HepG2 (cell line): ENCODE data around the gene PSMB9. TPM values are rescaled to one million over a fixed set of nuclear protein-coding genes. Genes with fewer than 3 reads are reported as not detected.

Experiments used
- ATAC-seq: fragments of 200-7000 bp; cut with Tn5 transposase; 3 replicates; pipeline ENCODE4 v1.9.1; 2020; ENCODE audit warnings: mild to moderate bottlenecking, moderate library complexity
- BruUV-seq: library from RNA; stranded (reverse); fragments of 400-500 nt; replicated peaks from 2 replicates; lab custom pipeline; 2021; lab: Mats Ljungman, UMichigan
- CTCF ChIA-PET: fragments of 300-600 bp; formaldehyde crosslinking; extraction: SDS; loops from one replicate; lab custom pipeline; 2021; ENCODE audit warnings: low total read pairs, inconsistent platforms, low intra/inter-chr PET ratio; lab: Yijun Ruan, JAX
- POLR2A ChIA-PET: fragments of 350-600 bp; sonication (Branson Sonifier 250); formaldehyde crosslinking; loops from one replicate; lab custom pipeline; 2020; ENCODE audit warnings: antibody characterized with exemption, inconsistent platforms; lab: Yijun Ruan, JAX
- DNase-seq: peaks from one replicate; pipeline ENCODE4 v3.0.0-alpha.2; 2015; ENCODE audit warnings: low spot score
- FAIRE-seq: peaks from 3 replicates; lab custom pipeline; 2011; peaks lifted over from hg19 to GRCh38; lab: Jason Lieb, UNC
- H2AFZ ChIP-seq: one replicate; pipeline ENCODE4 v1.6.1; 2011; ENCODE audit warnings: low read length, inconsistent platforms
- H3K27ac ChIP-seq: fragments of 300-600 bp; 3 replicates; pipeline ENCODE4 v1.8.0; 2011; ENCODE audit warnings: mixed run types, mild to moderate bottlenecking, mixed read lengths, low read length, inconsistent platforms; ENCODE audit not compliant: insufficient read depth; ENCODE audit errors: extremely low read length
- H3K27me3 ChIP-seq, 2 experiments: fragments of 200-600 bp in 1 of 2; 2 replicates in 1 of 2; 3 replicates in 1 of 2; pipeline versions ENCODE4 v1.6.0 to v1.8.0; 2011; ENCODE audit warnings: low read length in 2 of 2, mild to moderate bottlenecking in 2 of 2, moderate library complexity in 2 of 2, inconsistent platforms in 1 of 2; ENCODE audit not compliant: insufficient read depth in 2 of 2, control insufficient read depth in 1 of 2
- H3K36me3 ChIP-seq, 2 experiments: fragments of 200-600 bp in 1 of 2; replicated peaks in 1 of 2; 2 replicates in 1 of 2; 3 replicates in 1 of 2; pipeline versions ENCODE4 v1.5.1 to v1.8.0; 2011; ENCODE audit warnings: low read length in 2 of 2, inconsistent platforms in 1 of 2; ENCODE audit not compliant: insufficient read depth in 2 of 2, control insufficient read depth in 1 of 2
- H3K4me1 ChIP-seq: 2 replicates; pipeline ENCODE4 v1.5.1; 2012; ENCODE audit warnings: low read length, inconsistent platforms; ENCODE audit not compliant: insufficient read depth
- H3K4me2 ChIP-seq: 2 replicates; pipeline ENCODE4 v1.6.0; 2011; ENCODE audit warnings: low read depth, low read length, inconsistent platforms
- H3K4me3 ChIP-seq, 3 experiments: fragments of 200-600 bp in 1 of 3; sonication (generic), shearing (Covaris generic) in 1 of 3; replicated peaks in 1 of 3; 2 replicates each; pipeline ENCODE4 v1.5.1; 2011 to 2016; ENCODE audit warnings: low read length in 3 of 3, inconsistent platforms in 2 of 3, low read depth in 2 of 3, mild to moderate bottlenecking in 2 of 3, control low read depth in 1 of 3, mixed read lengths in 1 of 3; ENCODE audit not compliant: insufficient read depth in 1 of 3
- H3K79me2 ChIP-seq: one replicate; pipeline ENCODE4 v1.6.1; 2011; ENCODE audit warnings: low read length, inconsistent platforms; ENCODE audit not compliant: insufficient read depth
- H3K9ac ChIP-seq: 2 replicates; pipeline ENCODE4 v1.6.0; 2011; ENCODE audit warnings: mild to moderate bottlenecking, low read depth, low read length, inconsistent platforms; ENCODE audit not compliant: insufficient read depth
- H3K9me3 ChIP-seq: 2 replicates; pipeline ENCODE4 v1.5.1; 2012; ENCODE audit warnings: mild to moderate bottlenecking, low read length
- H4K20me1 ChIP-seq: 2 replicates; pipeline ENCODE4 v1.6.0; 2011; ENCODE audit warnings: inconsistent platforms, mild to moderate bottlenecking, low read length, moderate library complexity; ENCODE audit not compliant: insufficient read depth
- FOSL1 ChIP-seq: sonication (generic); formaldehyde crosslinking; IDR thresholded peaks from 2 replicates; pipeline ENCODE4 v1.9.0; 2021; ENCODE audit warnings: missing genetic modification reagents, borderline replicate concordance
- GABPA ChIP-seq, 2 experiments: IDR thresholded peaks; 2 replicates each; pipeline ENCODE4 v1.6.1; 2011 to 2016; ENCODE audit warnings: low read depth in 2 of 2, low read length in 1 of 2, missing biosample characterization in 1 of 2, missing genetic modification characterization in 1 of 2
- HES4 ChIP-seq: sonication (generic); formaldehyde crosslinking; IDR thresholded peaks from 2 replicates; pipeline ENCODE4 v1.9.0; 2021; ENCODE audit warnings: mild to moderate bottlenecking, missing genetic modification reagents, borderline replicate concordance
- ISX ChIP-seq: sonication (generic); formaldehyde crosslinking; conservative IDR thresholded peaks from 2 replicates; pipeline ENCODE4 v1.5.0; 2020; ENCODE audit warnings: missing genetic modification reagents
- KAT7 ChIP-seq: IDR thresholded peaks from 2 replicates; pipeline ENCODE4 v1.6.1; 2018; ENCODE audit warnings: borderline replicate concordance, missing compliant biosample characterization
- KLF6 ChIP-seq: IDR thresholded peaks from 2 replicates; pipeline ENCODE4 v1.8.0; 2016; ENCODE audit warnings: missing biosample characterization, missing genetic modification reagents
- MEIS2 ChIP-seq: sonication (generic); formaldehyde crosslinking; IDR thresholded peaks from 2 replicates; pipeline ENCODE4 v1.9.0; 2021; ENCODE audit warnings: mild to moderate bottlenecking, missing genetic modification reagents
- PAF1 ChIP-seq: IDR thresholded peaks from 2 replicates; pipeline ENCODE4 v1.6.1; 2016; ENCODE audit warnings: missing genetic modification reagents, missing compliant biosample characterization
- POLR2G ChIP-seq: fragments of 200-400 bp; formaldehyde crosslinking; IDR thresholded peaks from 2 replicates; pipeline ENCODE4 v1.6.1; 2018; ENCODE audit warnings: mild to moderate bottlenecking, low read depth, low read length, moderate library complexity
- SP1 ChIP-seq, 2 experiments: fragments of 450-650 bp in 1 of 2; sonication (generic) in 1 of 2; formaldehyde crosslinking in 1 of 2; IDR thresholded peaks; 2 replicates each; pipeline versions ENCODE4 v1.4.0 to v1.6.1; 2016 to 2020; ENCODE audit warnings: missing genetic modification reagents in 1 of 2
- TGIF2 ChIP-seq: IDR thresholded peaks from 2 replicates; pipeline ENCODE4 v1.6.1; 2016; ENCODE audit warnings: control low read depth, missing compliant biosample characterization
- WIZ ChIP-seq: sonication (generic); formaldehyde crosslinking; IDR thresholded peaks from 2 replicates; pipeline ENCODE4 v1.5.1; 2020; ENCODE audit warnings: mild to moderate bottlenecking, missing genetic modification reagents
- XBP1 ChIP-seq: sonication (generic); formaldehyde crosslinking; IDR thresholded peaks from 2 replicates; pipeline ENCODE4 v1.5.0; 2020; ENCODE audit warnings: missing genetic modification reagents
- ZNF235 ChIP-seq: sonication (generic); formaldehyde crosslinking; IDR thresholded peaks from 2 replicates; pipeline ENCODE4 v1.8.1; 2023; ENCODE audit warnings: mild to moderate bottlenecking, missing genetic modification reagents, borderline replicate concordance
- ZNF460 ChIP-seq: sonication (generic); formaldehyde crosslinking; IDR thresholded peaks from 2 replicates; pipeline ENCODE4 v1.5.1; 2020; ENCODE audit warnings: missing genetic modification reagents, mild to moderate bottlenecking, borderline replicate concordance
- ZNF644 ChIP-seq: IDR thresholded peaks from 2 replicates; pipeline ENCODE4 v1.6.1; 2016; ENCODE audit warnings: low read depth
- ZNF678 ChIP-seq: sonication (generic); formaldehyde crosslinking; IDR thresholded peaks from 2 replicates; pipeline ENCODE4 v1.4.0; 2020; ENCODE audit warnings: mild to moderate bottlenecking, missing genetic modification reagents
- ZNF782 ChIP-seq: sonication (generic); formaldehyde crosslinking; IDR thresholded peaks from 2 replicates; pipeline ENCODE4 v1.4.0; 2020; ENCODE audit warnings: missing genetic modification reagents, mild to moderate bottlenecking, borderline replicate concordance
- ZSCAN25 ChIP-seq: sonication (generic); formaldehyde crosslinking; IDR thresholded peaks from 2 replicates; pipeline ENCODE4 v1.8.0; 2022; ENCODE audit warnings: mild to moderate bottlenecking, missing genetic modification reagents
- WGBS: methylation state at CpG from one replicate; pipeline ENCODE4 v1.1.6; 2017; ENCODE audit warnings: low lambda C conversion rate; 5-methylcytosine and 5-hydroxymethylcytosine counted together
- in situ Hi-C: cut with HindIII; loops from 2 replicates; pipeline ENCODE4 v1.10.0; 2017; ENCODE audit warnings: low pct_unique_long_range_greater_than_20kb; ENCODE audit not compliant: extremely low pct_ligation_motif_present
- intact Hi-C: fragments of 100-400 bp; cut with micrococcal nuclease; formaldehyde crosslinking; loops from one replicate; pipeline ENCODE4 v1.10.0; 2022; ENCODE audit not compliant: unreplicated experiment
- polyA plus RNA-seq, 8 experiments: library from polyadenylated mRNA; depleted of rRNA in 3 of 8; stranded (reverse) in 7 of 8; unstranded in 1 of 8; fragments of >200 nt; fragmentation: Illumina TruSeq in 4 of 8; extraction: Trizol in 4 of 8; gene quantifications; 2 replicates each; pipeline versions ENCODE4 v1.2.1 to v1.2.3, GENCODE V29; 2011 to 2016; ENCODE audit warnings: low read depth in 4 of 8, missing spikeins in 1 of 8, mixed read lengths in 1 of 8; ENCODE audit not compliant: insufficient read depth in 1 of 8
- total RNA-seq, 5 experiments: library from RNA; depleted of rRNA; stranded (reverse); fragments of >200 nt; fragmentation: Illumina TruSeq; extraction: Trizol; gene quantifications; 2 replicates each; pipeline ENCODE4 v1.2.3, GENCODE V29; 2016; ENCODE audit warnings: low read depth in 1 of 5
- TF ChIP-seq, protein P1 (sequence below): sonication (generic); formaldehyde crosslinking; IDR thresholded peaks from 2 replicates; pipeline ENCODE4 v1.5.0; 2020; ENCODE audit warnings: missing genetic modification reagents

Gene PSMB9
- total and polyA plus RNA-seq, 2 of the 13 experiments (the other 11 are each of a cell fraction or from before 2014, with no cell fraction given), result 15.6 to 16.0 TPM

DNA sequence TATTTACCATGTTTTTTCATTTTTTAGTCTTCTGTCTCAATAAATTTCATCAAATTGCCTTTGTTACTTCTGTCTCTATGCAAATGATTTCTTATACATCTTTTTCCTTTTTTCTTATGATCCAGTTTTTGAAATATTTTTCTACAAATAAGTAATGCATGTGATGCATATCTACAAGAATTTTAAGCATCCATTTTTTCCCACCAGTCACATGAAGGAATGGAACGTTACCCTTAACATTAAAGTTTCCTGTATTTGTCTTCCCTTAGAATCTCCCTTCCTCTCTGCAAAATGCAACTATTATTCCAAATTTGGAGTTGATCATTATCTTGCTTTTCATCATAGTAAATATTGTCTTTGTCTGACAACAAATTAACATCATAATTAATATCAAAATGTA lies 35.5 kb downstream of the PSMB9 start:
- POLR2A ChIA-PET, result no interaction called here
- Histone ChIP-seq H4K20me1 (no peaks in the 10 kb centered on the region), H2AFZ (no peak overlapping the region), H3K79me2 (peaks cover 2% of the 10 kb centered on the region), H3K36me3 (no peaks in the 10 kb centered on the region), H3K27me3 (peaks cover 0 to 20% of the 10 kb centered on the region in 2 experiments; a peak in 2 of 5 replicates), H3K4me3 (no peak overlapping the region), H3K27ac (no peak overlapping the region), H3K9ac (no peak overlapping the region), H3K4me2 (no peak overlapping the region), H3K4me1 (peaks cover 12% of the 10 kb centered on the region), H3K9me3 (no peaks in the 10 kb centered on the region)
- intact Hi-C loops (loop anchor here (5.0 kb wide), 1 partner anchor 78 kb away; the partner anchor contains the start of gene BRD2), in situ Hi-C loops (loop anchor here (5.0 kb wide), 1 partner anchor 58 kb away; no protein-coding TSS in a partner anchor)
- 16% methylated on average over 1 of the region's 1 CpG for WGBS
- FAIRE-seq, result no peak
- no peak for ATAC-seq
- TF ChIP-seq KLF6 (CRISPR knock-in tag), result no peak
- TF ChIP-seq MEIS2, result no peak
- no peak for TF ChIP-seq XBP1 (CRISPR knock-in tag)
- TF ChIP-seq WIZ (CRISPR knock-in tag), result no peak
- DNase-seq, result no peak
- CTCF ChIA-PET, result no interaction called here
- BruUV-seq, result no TSS peak

DNA sequence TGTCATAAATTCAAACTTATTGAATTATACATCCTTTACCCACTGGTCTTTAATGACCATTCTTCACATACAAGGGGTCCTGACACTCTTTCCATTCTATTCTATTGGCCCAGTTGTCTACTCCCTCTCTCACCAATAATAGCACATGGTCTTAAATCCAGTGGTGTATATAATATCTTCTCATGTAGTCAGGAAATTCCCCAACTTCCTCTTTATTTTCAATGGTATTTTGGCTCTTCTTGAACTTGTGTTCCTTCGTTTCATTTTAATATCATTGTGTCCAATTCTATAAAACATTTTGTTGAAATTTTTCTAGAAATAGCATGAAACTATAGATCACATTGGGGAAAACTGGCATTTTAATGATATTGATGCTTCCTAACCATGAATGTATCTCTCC lies 36.8 kb downstream of the PSMB9 start:
- H4K20me1 ChIP-seq, result no peaks in the 10 kb centered on the region
- no peak overlapping the region for H2AFZ ChIP-seq
- no peaks in the 10 kb centered on the region for H3K36me3 ChIP-seq
- ChIA-PET POLR2A (no interaction called here), CTCF (no interaction called here)
- H3K4me3 ChIP-seq, result no peak overlapping the region
- WGBS, result 23% methylated on average over 1 of the region's 1 CpG
- H3K27ac ChIP-seq, result no peak overlapping the region
- in situ Hi-C loops (loop anchor here (5.0 kb wide), 1 partner anchor 86 kb away; no protein-coding TSS in a partner anchor), intact Hi-C loops (loop anchor here (5.0 kb wide), 1 partner anchor 41 kb away; no protein-coding TSS in a partner anchor)
- BruUV-seq, result no TSS peak
- H3K4me1 ChIP-seq, result peaks cover 20% of the 10 kb centered on the region
- H3K9ac ChIP-seq, result no peak overlapping the region
- H3K27me3 ChIP-seq, result peaks cover 0 to 20% of the 10 kb centered on the region in 2 experiments; a peak in 2 of 5 replicates
- H3K4me2 ChIP-seq, result no peak overlapping the region
- no peaks in the 10 kb centered on the region for H3K9me3 ChIP-seq
- DNase-seq (no peak), FAIRE-seq (no peak), ATAC-seq (no peak)
- H3K79me2 ChIP-seq, result peaks cover 2% of the 10 kb centered on the region
- no peak for TF ChIP-seq FOSL1 (CRISPR knock-in tag)
- TF ChIP-seq, protein P1, sequence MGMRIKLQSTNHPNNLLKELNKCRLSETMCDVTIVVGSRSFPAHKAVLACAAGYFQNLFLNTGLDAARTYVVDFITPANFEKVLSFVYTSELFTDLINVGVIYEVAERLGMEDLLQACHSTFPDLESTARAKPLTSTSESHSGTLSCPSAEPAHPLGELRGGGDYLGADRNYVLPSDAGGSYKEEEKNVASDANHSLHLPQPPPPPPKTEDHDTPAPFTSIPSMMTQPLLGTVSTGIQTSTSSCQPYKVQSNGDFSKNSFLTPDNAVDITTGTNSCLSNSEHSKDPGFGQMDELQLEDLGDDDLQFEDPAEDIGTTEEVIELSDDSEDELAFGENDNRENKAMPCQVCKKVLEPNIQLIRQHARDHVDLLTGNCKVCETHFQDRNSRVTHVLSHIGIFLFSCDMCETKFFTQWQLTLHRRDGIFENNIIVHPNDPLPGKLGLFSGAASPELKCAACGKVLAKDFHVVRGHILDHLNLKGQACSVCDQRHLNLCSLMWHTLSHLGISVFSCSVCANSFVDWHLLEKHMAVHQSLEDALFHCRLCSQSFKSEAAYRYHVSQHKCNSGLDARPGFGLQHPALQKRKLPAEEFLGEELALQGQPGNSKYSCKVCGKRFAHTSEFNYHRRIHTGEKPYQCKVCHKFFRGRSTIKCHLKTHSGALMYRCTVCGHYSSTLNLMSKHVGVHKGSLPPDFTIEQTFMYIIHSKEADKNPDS, result no peak
- TF ChIP-seq PAF1 (CRISPR knock-in tag), result no peak
- no peak for TF ChIP-seq ZNF782 (CRISPR knock-in tag)
- TF ChIP-seq TGIF2 (CRISPR knock-in tag), result no peak
- TF ChIP-seq HES4 (CRISPR knock-in tag), result no peak
- no peak for TF ChIP-seq KAT7 (CRISPR knock-in tag)
- TF ChIP-seq ZSCAN25, result no peak
- TF ChIP-seq POLR2G, result no peak
- TF ChIP-seq ZNF644, result no peak
- TF ChIP-seq SP1 (IDR thresholded peaks at IDR 0.05), result no peak
- TF ChIP-seq SP1 (CRISPR knock-in tag; IDR thresholded peaks at IDR 0.05), result no peak
- no peak for TF ChIP-seq ZNF235 (CRISPR knock-in tag)
- TF ChIP-seq GABPA (IDR thresholded peaks at IDR 0.05; ENCODE audit: low read depth, low read length), result no peak
- TF ChIP-seq GABPA (CRISPR knock-in tag; IDR thresholded peaks at IDR 0.05; ENCODE audit: low read depth), result no peak
- no peak for TF ChIP-seq ZNF460 (CRISPR knock-in tag)
- no peak for TF ChIP-seq ZNF678 (CRISPR knock-in tag)
- no peak for TF ChIP-seq ISX (CRISPR knock-in tag)
